Breast epithelium (tissue), 3 donors: ENCODE data around the gene CD151.

Experiments used
- POLR2A ChIP-seq: fragments of 450-650 bp; IDR thresholded peaks from one replicate; pipeline ENCODE4 v1.6.1; 2016; ENCODE audit warnings: antibody characterized with exemption, mild to moderate bottlenecking, moderate library complexity
- TF ChIP-seq, protein P1 (sequence below), 3 donors: fragments of 450-650 bp; IDR thresholded peaks; one replicate each; pipeline ENCODE4 v1.5.1; 2016 to 2017; ENCODE audit warnings: antibody characterized with exemption in 3 of 3, mild to moderate bottlenecking in 3 of 3, moderate library complexity in 3 of 3

DNA sequence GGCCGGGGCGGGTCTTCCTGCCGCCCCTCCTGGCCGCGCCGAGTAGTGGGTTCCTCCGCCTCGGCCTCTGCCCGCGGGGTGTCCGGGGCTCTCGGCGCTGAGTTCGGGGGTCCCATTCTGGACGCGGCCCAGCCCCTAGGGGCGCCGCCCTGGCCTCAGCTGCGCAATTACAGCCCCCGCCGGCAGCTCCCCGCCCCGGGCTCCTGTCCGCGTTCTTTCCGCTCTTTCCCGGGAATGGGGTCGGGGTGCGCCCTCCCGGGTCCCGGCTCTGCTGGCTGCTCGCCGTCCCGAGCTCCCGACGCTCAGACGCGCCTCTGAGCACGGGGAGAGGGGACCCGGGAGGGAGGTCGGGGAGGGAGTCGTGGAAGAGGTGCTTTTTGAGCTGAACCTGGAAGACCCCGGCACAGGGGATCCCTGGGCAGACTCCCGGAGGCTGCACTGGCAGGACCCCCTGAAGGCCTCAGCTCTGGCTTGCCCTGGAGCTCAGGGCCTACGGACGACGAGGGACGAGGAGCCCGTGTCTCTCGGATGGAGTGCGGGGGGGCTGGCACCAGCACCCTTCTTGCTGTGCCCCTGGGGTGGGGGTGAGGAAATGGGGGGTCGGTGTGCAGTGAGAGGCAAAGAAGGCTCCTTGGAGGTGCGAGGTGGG is 10.5 kb downstream of the CD151 start:
- TF ChIP-seq, protein P1, sequence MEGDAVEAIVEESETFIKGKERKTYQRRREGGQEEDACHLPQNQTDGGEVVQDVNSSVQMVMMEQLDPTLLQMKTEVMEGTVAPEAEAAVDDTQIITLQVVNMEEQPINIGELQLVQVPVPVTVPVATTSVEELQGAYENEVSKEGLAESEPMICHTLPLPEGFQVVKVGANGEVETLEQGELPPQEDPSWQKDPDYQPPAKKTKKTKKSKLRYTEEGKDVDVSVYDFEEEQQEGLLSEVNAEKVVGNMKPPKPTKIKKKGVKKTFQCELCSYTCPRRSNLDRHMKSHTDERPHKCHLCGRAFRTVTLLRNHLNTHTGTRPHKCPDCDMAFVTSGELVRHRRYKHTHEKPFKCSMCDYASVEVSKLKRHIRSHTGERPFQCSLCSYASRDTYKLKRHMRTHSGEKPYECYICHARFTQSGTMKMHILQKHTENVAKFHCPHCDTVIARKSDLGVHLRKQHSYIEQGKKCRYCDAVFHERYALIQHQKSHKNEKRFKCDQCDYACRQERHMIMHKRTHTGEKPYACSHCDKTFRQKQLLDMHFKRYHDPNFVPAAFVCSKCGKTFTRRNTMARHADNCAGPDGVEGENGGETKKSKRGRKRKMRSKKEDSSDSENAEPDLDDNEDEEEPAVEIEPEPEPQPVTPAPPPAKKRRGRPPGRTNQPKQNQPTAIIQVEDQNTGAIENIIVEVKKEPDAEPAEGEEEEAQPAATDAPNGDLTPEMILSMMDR (IDR thresholded peaks at IDR 0.05), result no peak
- no peak for TF ChIP-seq POLR2A
